ENCODE results near the gene KL.

The KL gene

DNA sequence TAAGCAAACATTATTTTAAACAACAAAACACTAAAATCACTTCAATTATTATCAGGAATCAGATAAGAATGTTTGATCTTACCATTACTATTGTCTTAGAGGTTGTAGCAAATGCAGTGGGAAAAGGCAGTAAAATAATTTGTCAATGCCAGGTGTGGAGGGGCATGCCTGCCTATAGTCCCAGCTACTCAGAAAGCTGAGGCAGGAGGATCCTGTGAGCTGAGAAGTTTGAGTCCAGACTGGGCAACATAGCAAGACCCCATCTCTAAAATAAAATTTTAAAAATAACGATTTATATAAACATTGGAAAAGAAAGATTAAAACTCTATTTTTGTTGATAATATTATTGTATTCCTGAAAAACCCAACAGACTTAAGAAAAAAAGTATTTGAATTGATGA is 66.8 kb downstream of the KL start:
- DNase-seq, result no peak

DNA sequence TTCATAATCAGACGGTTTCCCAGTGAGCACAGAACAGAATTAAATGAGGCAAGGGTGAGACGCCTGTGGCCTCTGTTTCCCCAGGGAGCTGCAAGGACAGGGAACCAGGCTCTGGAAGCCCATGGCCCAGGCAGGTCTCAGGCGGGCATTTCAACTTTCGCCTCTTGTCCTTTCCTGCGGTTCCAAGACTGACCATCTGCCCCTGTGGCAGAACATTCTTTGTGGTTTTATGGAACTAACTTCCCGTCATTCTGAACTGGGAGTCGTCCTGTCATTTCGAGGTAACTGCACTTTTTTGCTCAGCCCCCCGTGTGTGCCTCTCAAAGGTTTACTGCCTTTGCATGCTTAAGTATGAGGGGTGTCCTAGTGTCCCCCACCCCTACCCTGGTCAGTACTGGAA is 70.9 kb downstream of the KL start:
- no peak for DNase-seq

DNA sequence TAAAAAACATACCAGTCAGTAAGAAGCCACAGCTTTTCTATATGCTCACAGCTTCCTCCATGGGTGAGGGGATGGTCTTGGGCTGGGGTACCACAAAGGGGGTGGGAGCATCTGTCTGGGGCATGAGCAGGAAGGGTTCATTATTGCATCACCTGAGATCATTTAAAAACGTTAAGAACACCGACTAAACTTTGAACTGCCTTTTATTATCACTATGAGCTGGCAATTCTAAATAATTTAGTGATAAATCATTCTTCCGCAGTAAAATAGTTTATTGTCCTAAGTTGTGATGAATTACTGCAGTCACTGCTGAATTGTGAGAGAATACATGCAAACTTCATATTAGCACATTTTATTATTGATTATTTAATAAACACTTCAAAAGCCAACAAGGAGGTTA is 71.6 kb downstream of the KL start:
- no peak for DNase-seq

DNA sequence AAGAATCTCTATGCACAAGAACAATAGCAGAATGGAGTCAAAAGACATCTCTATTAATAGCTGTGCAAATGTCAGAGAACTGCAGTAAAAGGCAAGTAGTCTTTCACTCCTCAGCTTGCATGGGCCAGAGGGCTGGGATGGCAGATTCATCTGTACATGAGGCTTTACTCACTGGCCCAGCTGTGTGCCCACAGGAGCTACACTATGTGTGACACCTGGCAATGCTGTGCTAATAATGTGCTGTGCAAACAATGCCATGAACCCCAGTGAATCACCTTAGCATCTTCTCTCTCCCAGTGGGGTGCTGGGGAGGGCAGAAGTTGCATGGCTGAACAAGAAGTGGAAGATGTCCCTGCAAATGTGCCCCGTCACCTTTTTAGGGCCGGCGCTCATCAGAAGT is 73.1 kb downstream of the KL start:
- DNase-seq, result no peak

DNA sequence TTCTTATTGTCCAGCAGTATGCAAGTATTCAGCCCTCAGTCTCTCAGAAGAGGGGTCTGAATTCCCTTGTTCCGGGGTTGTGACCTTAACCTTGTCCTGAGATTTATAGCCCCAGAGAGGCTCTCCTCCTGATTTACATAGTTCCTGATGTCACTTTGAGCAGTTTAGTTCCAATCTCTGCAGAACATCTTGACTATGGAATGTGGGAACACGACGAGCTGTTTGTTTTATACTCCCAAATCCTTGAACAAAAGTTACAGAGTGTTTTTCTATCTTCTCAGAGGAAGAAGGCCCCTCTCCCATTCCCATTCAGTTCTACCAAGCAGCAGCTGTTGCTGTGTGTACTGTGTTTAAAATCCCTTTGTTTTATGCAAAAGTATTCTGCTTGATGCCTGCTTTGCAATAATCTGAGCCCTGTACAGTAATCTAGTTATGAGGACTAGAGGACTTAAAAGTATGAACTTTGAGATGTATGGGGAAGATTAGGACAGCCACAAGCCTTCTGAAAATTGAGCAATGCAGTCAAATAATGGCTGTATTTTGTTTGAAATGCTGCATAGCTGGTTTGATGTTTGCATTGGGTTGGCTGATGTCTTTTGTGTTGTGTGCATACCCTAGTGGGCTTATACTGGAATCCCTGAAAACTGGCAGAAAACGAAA is 74.7 kb downstream of the KL start:
- no peak for DNase-seq

DNA sequence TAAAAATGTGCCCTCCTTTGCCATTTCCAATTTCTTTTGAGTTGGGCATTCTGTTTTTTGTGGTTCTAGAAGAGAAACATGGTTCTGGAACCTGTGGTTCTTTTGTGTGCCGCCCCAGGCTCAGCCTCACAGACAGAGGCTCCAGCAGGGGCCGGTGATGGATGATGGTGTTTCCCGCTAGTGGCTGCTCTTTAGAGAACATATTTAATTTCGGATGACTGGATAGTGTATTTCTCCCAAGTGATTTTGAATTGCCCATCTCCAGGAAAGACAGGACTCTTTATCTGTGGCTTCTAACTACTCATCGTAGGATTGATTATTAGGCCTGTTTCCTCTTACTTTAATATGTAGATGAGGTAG is 75.2 kb downstream of the KL start:
- no peak for DNase-seq

DNA sequence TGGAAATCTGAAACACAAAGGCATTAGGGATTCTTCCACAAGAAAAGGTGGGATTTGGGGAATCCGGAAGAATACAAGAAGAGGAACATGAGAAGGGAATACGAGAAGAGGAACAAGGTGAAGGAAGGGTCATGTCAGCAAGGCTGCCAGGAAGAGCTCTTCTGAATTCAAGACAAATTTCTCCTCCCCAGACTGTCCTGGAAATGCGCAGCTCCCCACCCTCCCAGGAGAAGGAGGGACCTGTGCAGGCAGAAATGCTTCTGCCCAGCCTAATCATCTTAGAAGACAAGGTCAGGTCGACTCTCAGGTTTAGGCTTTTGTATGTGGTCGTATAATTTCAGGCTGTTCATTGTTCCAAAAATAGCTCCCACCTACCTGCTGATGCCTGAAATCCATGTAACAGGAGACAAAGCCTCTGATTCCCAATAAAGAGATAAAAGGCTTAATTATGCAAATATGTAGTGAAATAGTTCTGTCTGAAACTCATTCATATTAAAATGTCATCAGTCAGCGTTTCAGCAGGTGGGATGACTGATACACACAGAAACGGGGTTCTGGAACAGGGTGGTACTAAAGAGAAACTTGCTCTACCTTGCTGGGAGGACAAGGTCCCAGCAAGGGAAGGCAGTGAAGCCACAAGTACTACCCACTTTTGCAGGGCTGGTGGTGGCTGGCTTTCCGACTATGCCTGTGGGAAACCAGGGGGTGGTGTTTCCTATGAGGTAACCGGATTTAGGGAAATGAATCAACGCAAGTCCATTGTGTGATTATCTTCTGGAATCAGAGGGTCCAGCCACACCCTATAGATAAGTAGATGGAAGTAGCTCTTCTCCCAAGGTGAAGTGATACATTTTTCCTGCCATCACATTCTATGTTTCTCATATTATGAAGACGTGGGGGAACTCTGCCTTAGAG is 76.1 kb downstream of the KL start:
- DNase-seq, result no peak

DNA sequence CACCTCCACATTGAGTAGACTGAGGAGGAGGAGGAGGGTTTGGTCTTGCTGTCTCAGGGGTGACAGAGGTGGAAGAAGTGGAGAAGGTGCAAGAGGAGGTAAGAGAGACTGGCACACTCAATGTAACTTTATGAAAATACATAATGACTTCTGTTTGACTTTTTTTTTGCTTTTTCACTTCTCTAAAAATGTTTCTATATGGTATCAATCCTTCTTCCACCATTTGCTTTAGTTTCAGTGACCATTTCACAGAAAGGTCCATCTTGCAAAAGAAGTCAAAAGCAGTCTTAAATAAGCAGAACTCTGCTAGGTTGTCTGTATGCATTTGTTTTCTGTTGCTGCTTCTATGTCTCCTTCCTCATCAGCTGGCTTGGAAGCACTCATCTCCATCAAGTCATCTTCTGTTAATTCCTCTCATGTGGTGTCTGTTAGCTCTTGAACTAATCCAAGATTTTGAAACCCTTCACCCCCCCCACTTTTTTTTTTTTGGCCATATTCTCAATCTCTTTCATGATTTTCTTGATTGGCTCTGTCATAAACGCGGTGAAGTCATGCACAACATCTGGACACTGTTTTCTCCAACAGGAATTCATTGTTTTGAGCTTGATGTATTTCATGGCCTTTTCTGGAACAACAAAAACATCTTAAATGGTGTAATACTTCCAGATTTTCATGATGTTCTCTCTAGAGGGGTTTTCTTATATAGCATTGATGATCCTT is 80.8 kb downstream of the KL start:
- no peak for DNase-seq

DNA sequence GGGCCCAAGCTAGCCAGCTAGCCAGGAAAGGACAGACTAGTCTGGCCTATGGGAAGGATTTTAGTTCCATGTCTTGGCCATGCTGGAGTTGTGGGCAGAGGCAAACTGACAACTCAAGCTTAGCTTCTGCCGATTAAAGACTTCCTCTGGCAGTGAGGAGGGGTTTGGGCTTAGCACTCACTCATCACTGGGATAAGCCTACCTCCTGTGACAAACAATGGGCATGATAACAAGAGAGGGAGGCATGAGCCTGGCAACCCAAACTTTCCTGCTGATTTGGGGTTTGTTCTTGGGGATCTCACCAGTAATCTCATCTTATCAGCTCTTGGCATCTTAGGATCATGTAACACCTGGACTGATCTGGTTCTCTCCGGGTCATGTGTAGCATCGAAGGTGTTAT is 83.6 kb downstream of the KL start:
- no peak for DNase-seq

DNA sequence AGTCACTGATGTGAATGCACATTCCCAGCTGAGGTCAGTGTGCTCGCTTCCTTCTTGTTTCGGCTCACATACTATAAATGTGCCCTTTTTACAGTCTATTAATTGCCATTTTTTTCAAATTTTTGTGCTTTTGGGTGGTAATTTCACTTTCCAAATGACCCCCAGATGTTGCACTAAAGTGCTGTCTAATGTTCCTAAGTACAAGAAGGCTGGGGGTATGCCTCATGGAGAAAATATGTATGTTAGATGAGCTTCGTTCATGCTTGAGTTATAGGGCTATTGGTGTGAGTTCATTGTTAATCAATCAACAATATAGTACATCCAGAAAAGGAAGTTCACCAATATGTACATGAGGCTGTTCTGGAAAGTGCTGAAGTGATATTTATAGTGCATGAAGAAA is 84.7 kb downstream of the KL start:
- peak; percentile 60 for DNase-seq

DNA sequence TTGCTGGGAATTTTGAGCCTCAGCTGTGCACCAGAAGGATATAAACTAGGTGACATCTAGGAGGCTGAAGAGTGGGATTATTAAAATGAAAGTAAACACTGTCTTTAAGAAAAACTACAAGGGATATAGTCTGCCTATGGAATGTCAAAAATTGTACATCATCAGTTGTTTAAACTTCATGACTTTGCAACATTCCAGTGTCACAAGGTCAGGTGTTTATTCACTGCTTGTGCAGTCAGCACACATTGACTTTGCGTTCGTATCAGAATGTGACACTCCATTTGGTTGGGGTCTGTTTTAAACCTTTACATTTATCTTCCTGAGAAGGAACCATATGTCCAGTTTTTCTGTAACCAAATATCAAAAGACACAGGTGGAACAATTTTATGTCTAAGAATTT is 85.6 kb downstream of the KL start:
- DNase-seq, result no peak

DNA sequence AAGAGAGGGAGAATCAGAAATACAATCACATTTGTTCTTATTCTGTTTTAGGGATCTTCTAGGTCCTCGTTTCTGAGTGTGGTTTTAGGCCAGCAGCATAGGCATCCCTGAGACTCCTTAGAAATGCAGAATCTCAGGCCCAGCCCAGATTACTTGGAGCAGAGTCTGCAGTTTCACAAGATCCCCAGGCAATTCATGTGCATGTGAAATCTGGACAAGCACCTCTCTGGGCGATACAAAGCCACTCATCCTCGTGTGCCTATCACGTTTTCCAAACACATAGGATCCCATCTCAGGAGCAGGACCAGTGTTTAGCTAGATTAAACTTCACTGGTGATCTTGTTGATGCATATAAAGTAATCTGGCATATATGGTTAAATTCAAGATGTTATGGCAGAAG is 87.2 kb downstream of the KL start:
- no peak for DNase-seq

DNA sequence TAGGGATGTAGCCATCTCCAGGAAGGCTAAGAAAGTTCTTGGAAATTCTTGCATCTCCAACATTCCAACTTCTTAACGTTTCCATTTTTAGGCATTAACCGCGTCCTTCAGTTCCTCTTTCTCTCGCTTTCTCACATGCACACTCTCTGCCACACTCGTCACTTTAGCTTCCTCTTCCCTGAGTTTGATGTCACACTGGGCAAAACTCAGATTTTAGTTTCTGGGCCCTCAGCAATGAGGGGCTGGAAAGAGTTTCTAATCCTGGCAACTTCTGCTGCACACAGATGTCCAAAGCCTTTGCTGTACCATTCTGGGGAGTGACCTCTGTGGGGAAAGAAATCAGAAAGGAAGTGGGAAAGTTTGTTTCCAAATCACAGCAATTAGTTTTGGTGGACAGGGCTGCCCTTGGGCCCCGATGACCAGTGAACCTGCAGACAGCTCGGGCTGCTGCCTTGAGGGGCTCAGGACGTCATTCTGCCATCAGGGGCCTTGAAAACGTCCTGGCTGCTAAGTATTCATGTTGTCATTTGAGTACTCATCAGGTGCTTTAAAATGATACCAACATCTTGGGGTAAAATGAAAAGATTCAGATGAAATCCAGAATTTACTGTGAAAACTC is 89.3 kb downstream of the KL start:
- no peak for DNase-seq

DNA sequence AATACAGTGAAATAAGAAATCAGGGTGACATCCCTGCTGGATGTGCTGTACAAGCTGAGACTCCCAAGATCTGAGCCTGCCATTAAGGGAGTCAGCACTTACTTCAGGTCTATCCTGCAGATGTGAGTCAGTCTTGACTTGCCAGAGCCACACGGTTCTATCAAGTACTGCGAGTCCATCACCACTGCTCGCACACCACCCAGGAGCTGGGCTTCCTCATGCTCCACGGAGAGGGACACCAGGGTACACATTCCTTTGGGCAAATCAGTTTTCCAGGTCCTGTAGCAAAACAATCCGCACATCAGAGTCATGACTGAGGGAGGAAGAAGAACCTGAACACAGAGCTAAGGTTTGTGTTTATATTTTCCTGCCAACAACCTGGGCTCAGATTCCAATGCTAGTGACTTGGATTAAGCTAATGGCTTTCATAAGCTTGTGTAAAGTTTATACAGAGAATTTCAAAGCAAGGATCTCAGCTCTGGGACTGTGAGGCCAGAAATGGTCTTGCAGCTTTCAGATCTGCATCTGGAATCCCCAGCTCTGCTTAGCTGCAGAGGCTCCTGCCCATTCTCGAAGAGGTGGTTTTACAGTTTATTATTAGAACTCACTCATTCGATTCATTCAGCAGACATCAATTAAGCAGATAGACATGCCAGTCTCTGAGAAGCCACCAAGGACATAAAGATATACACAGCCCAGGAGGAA is 90.6 kb downstream of the KL start:
- DNase-seq, result no peak

DNA sequence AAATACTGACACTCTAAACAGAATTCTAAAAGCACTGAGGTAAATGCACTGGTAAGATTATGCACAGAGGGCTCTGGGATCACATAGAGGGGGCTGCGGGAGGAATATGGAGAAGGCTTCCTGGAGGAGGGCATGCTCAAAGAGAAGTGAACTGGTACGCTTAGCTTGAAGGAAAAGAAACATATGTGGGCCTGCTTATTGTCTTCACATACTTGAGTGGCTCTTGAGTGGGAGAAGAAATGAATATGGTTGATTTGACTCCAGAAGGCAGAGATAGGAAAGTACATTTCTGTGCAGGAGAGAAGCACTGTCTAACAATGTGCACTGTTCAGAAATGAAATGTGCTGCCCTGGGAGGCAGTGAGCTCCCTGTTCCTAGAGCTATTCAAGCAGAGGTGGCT is 91.1 kb downstream of the KL start:
- DNase-seq, result no peak

DNA sequence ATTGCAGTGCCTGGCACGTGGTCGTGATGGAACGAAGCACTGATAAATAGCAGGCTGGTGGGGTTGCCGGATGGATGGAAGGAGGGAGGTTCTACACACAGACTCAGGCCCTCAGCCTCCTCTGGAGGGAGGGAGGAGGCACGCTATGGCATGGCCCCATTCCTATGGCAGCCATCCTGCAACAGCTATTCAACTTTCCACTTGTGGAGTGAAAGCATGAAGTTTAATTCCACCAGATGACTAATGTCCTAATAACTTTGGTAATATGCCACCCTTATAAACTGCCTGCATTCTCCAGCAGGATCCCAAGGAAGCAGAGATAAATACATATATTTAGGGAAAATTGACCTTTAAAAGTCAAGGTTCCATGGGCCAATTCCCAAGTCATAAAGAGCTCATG is 92.4 kb downstream of the KL start:
- peak; percentile 76 for DNase-seq

DNA sequence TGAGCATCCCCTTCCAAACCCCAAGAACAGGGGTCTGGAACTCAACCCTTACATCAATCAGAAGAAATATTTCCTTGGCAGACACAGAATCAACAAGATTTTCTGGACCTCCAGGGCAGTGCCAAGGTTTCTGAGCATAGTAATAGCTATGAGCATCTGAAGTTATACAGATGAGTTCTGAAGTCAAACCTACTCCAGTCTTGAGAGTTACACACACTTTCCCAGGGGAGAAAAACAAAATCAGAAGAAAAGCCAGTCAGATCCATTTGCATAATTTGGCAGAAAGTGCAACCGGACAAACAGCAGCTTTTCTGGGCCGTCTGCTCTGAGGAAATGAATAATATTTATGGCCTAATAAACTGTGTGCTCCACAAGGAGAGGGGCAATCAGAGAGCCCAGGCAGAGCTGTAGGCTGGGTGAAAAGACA is 93.1 kb downstream of the KL start:
- peak; percentile 58 for DNase-seq

DNA sequence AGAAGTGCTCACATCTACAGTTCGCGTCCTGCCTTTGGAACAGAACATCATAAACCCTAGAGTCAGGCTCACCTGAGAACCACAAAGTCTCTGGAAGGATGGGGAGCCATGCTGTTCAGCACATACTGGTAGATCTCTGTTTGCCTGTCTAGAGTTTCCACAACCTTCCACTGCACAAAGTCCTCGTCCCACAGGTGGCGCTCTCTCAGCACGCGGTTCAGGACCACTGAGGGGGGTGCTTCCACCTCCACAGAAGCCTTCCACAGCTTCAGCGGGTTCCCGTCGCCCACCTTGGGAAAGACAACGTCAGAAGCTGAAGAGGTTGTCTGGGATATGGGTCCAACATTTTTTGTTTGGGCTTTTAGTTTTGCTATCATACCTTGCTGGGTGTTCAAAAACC is 93.6 kb downstream of the KL start:
- DNase-seq, result no peak

DNA sequence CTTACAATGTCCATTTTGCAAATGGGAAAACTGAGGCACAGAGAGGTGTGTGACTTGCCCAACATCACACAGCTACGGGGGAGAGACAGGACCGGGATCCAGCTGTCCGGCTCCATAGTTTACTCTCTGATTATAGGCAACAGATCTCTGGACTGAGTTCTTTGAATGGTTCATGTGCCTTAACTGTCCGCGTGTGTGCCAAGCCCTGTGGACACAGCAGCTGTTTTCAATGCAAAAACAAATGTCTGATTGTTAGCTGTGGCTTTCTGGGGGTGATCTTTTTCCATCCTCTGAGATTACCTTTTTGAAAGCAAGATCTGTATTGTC is 94.1 kb downstream of the KL start:
- DNase-seq, result no peak

DNA sequence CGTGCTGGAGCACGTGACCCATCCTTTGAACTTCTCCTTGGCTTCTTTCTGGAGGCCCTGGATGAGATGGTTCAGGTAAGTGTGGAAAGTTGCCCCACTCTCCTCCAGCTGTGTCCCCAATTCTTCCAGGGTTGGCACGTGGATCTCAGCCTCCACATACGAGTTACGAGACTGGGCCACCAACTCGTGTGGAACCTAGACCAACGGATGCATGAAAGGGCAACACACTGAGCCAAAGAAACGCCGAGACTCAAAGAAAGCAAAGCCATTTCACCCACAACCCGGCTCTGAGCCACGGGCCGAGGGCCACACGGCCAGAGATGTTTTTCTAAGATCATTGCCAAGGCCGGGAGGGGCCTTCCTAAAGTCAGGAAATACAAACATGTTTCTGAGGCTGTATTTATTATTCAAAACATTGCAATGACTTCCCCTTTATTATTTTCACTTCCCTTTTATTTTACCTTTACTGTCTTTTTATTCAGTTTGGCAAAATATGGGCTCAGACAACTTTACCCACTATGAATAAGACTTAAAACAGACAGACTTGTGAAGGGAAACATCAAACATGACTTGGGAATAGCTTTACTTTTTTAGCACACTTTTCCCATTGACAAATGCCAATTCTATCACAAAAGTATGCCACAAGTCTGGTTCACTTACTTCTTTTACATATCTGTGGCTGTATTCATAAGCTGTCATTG is 94.6 kb downstream of the KL start:
- DNase-seq, result peak; percentile 50

DNA sequence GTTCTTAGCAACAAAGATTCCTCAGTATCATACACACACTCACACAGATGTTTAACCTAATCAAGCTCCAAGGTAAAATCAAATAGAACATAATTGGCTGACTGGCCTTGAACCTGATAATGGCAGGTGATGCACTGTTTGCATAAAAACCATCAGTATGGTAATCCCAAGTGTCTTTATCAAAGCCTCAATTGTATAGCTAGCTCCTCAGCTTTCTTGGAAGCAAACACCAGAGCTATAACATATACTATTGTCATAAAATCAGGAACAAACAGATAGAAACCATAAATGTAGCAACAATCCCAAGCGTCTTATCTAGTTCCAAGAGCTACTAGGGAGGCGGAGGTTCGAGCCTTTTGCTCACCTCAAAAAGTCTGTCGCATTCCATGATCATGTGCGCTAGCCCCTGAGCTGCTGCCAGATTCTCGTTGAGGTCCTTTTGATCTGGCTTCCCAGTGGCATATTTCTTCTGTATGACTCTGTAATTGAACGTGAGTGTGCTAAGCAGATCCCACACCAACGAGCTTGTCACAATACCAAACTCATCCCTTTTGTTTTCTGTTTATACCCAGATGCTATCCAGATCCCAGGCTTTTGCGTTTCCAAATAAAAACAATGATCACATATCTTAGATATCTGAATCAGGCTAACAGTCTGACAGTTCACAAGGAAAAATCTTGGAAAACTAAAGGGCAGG is 95.3 kb downstream of the KL start:
- DNase-seq, result peak; percentile 72
